Neuronal stem cell (in vitro differentiated cells): ENCODE measurements around the gene ARHGEF10L.
A peak's percentile ranks its signal among the peaks of the same experiment; 100 is the strongest.

Source experiments
- DNase-seq: peaks from one replicate; pipeline ENCODE4 v3.0.0-alpha.2; 2013; ENCODE audit warnings: low spot score
- H2AFZ ChIP-seq: one replicate; pipeline ENCODE4 v1.6.1; 2013; ENCODE audit warnings: mild to moderate bottlenecking, low read length, inconsistent platforms
- H2AK5ac ChIP-seq: 2 replicates; pipeline ENCODE4 v1.6.1; 2013; ENCODE audit warnings: low read depth, mild to moderate bottlenecking, inconsistent platforms, low read length, moderate library complexity, mixed read lengths
- H2BK120ac ChIP-seq: 2 replicates; pipeline ENCODE4 v1.6.1; 2013; ENCODE audit warnings: low read depth, mild to moderate bottlenecking, inconsistent platforms, low read length, moderate library complexity, mixed read lengths
- H2BK12ac ChIP-seq: one replicate; pipeline ENCODE4 v1.6.1; 2013; ENCODE audit warnings: low read length, inconsistent platforms
- H2BK15ac ChIP-seq: 2 replicates; pipeline ENCODE4 v1.6.1; 2013; ENCODE audit warnings: mild to moderate bottlenecking, low read length, inconsistent platforms, mixed read lengths
- H2BK5ac ChIP-seq: one replicate; pipeline ENCODE4 v1.6.1; 2013; ENCODE audit warnings: inconsistent platforms, mild to moderate bottlenecking, low read length, moderate library complexity
- H3K14ac ChIP-seq: one replicate; pipeline ENCODE4 v1.6.1; 2013; ENCODE audit warnings: low read length, inconsistent platforms
- H3K18ac ChIP-seq: 2 replicates; pipeline ENCODE4 v1.6.1; 2013; ENCODE audit warnings: low read length, inconsistent platforms
- H3K23ac ChIP-seq: 2 replicates; pipeline ENCODE4 v1.6.1; 2013; ENCODE audit warnings: low read depth, mild to moderate bottlenecking, mixed read lengths, low read length, inconsistent platforms; ENCODE audit not compliant: poor library complexity
- H3K27ac ChIP-seq: replicated peaks from 3 replicates; pipeline ENCODE4 v1.5.1; 2013; ENCODE audit warnings: low read length, inconsistent platforms
- H3K27me3 ChIP-seq, 3 experiments: 2 replicates each; pipeline ENCODE4 v1.6.1; 2013; ENCODE audit warnings: low read length in 3 of 3, mild to moderate bottlenecking in 2 of 3, inconsistent platforms in 1 of 3, low read depth in 1 of 3, mixed read lengths in 1 of 3, moderate library complexity in 1 of 3; ENCODE audit not compliant: control insufficient read depth in 3 of 3, insufficient read depth in 3 of 3
- H3K36me3 ChIP-seq, 2 donors: replicated peaks in 1 of 2; 2 replicates each; pipeline ENCODE4 v1.6.1; 2013; ENCODE audit warnings: low read length in 2 of 2; ENCODE audit not compliant: control insufficient read depth in 2 of 2, insufficient read depth in 2 of 2
- H3K4ac ChIP-seq: 2 replicates; pipeline ENCODE4 v1.6.1; 2013; ENCODE audit warnings: inconsistent platforms, mild to moderate bottlenecking, low read length, moderate library complexity
- H3K4me1 ChIP-seq, 2 donors: 1 replicate in 1 of 2; 2 replicates in 1 of 2; pipeline ENCODE4 v1.6.1; 2013; ENCODE audit warnings: low read length in 2 of 2, low read depth in 1 of 2; ENCODE audit not compliant: control insufficient read depth in 2 of 2, insufficient read depth in 1 of 2
- H3K4me2 ChIP-seq: one replicate; pipeline ENCODE4 v1.6.1; 2013; ENCODE audit warnings: mild to moderate bottlenecking, low read length, inconsistent platforms; ENCODE audit not compliant: insufficient read depth, poor library complexity, severe bottlenecking
- H3K4me3 ChIP-seq, 2 donors: 2 replicates each; pipeline ENCODE4 v1.5.1; 2013; ENCODE audit warnings: low read length in 2 of 2, mild to moderate bottlenecking in 2 of 2, inconsistent platforms in 1 of 2, moderate library complexity in 1 of 2
- H3K79me1 ChIP-seq: one replicate; pipeline ENCODE4 v1.6.1; 2013; ENCODE audit warnings: low read depth, mild to moderate bottlenecking, inconsistent platforms, low read length, moderate library complexity
- H3K9ac ChIP-seq: one replicate; pipeline ENCODE4 v1.6.1; 2013; ENCODE audit warnings: mild to moderate bottlenecking, low read depth, low read length, inconsistent platforms; ENCODE audit not compliant: poor library complexity
- H3K9me3 ChIP-seq, 2 donors: replicated peaks in 1 of 2; 2 replicates each; pipeline versions ENCODE3 to v1.6.1; 2013; ENCODE audit warnings: low read length in 2 of 2, mild to moderate bottlenecking in 2 of 2, inconsistent platforms in 1 of 2, low read depth in 1 of 2, mixed read lengths in 1 of 2, moderate library complexity in 1 of 2; ENCODE audit not compliant: control insufficient read depth in 2 of 2, insufficient read depth in 1 of 2
- H4K8ac ChIP-seq: one replicate; pipeline ENCODE4 v1.6.1; 2013; ENCODE audit warnings: low read depth, mild to moderate bottlenecking, inconsistent platforms, low read length, moderate library complexity
- H4K91ac ChIP-seq: one replicate; pipeline ENCODE4 v1.6.1; 2013; ENCODE audit warnings: low read length, low read depth, mild to moderate bottlenecking, inconsistent platforms; ENCODE audit not compliant: poor library complexity
- WGBS, 2 donors: extraction: QIAGEN DNeasy Blood & Tissue Kit; methylation state at CpG; one replicate each; pipeline ENCODE4 v1.1.7; 2013; ENCODE audit warnings: missing lambda C conversion rate in 2 of 2, mixed read lengths in 1 of 2; ENCODE audit not compliant: insufficient read length in 2 of 2, insufficient replicate concordance in 1 of 2; ENCODE audit errors: extremely low coverage in 2 of 2; 5-methylcytosine and 5-hydroxymethylcytosine counted together

Gene ARHGEF10L

DNA sequence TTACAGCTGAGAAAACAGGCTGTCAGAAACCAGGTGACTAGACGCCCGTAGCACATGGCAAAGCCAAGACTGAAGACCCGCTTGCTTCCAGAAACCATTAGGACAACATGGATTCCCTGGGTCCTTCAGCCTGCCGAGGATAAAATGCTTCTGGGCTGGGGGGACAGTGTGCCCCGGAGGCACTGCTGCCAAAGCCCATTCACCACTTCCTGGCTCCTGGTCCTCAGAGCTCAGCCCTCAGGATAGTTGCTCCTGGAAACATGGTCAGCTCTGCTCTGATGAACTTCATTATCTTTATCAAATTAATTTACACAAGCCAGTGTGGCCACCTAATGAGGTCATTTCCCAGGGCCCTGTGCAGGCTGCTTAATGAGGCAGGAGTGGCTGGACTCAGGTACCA is 174.5 kb downstream of the ARHGEF10L start:
- Histone ChIP-seq H2BK120ac (no peak overlapping the region), H3K4me1 (no peaks in the 10 kb centered on the region), H3K4ac (no peak overlapping the region), H3K4me2 (no peak overlapping the region), H3K36me3 (no peaks in the 10 kb centered on the region), H3K14ac (no peak overlapping the region), H3K9me3 (peaks cover 7 to 11% of the 10 kb centered on the region in 2 donors), H3K27ac (no peak overlapping the region), H4K8ac (peak overlapping the region; percentile 1), H3K4me3 (no peak overlapping the region), H3K9ac (no peak overlapping the region), H3K27me3 (peaks cover 0 to 25% (median 0%) of the 10 kb centered on the region in 3 experiments), H2AFZ (no peak overlapping the region), H2BK15ac (peak overlapping the region; percentile 26), H2BK12ac (no peak overlapping the region), H2BK5ac (no peak overlapping the region), H3K18ac (peak overlapping the region; percentile 71), H3K23ac (peak overlapping the region; percentile 26), H3K79me1 (no peaks in the 10 kb centered on the region), H4K91ac (no peak overlapping the region), H2AK5ac (no peak overlapping the region)
- no CpG with 5 or more reads among the region's 5 CpGs for WGBS, 2 donors
- no peak for DNase-seq

DNA sequence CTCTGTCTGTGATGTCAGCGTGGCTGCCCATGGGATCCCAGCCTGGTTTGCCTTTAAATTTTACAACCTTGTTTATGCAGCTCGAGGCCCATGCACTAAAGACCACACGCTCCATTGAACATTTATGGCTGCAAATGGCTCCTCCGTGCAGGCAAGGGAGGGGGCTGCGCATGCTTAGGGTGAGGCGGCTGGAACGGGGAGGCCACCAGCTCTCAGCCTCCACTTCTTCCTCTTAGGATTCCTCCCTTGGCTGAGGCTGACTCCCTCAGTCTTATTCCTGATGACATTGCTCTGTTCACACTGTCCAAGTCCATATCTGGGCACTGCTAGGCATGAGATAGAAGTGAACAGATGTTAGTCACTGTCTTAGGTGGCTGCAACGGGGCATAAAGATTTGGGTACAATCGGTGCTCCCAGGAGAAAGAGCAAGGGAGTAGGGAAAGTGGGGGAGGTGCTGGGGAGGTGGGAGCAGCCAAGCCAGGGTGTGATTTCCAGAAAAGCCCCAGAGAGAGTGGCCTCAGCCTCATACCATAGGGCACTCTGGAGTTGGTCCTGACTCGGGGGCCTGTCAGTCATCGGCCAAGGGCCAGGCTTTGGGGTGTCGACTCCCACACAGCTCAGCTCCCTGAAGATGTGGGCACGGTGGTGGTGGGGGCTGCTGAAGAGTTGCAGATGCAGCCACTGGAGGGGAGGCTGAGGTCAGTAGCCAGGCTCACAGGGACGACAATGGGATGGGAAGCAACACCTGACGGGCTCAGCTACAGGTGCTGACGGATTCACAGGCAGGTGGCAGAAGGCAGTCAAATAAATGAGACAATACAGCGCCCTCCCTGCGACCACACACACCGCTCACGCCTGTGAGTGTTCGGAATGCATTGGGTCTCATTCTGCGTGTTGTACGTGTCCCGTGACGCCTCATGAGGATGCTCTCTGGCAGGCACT is 178.4 kb downstream of the ARHGEF10L start:
- no peak overlapping the region for H4K8ac ChIP-seq
- no peaks in the 10 kb centered on the region for H3K79me1 ChIP-seq
- no peaks in the 10 kb centered on the region for H3K9me3 ChIP-seq
- no peaks in the 10 kb centered on the region for H3K36me3 ChIP-seq
- no peak overlapping the region for H4K91ac ChIP-seq
- no peak overlapping the region for H2BK15ac ChIP-seq
- no peak overlapping the region for H3K14ac ChIP-seq
- no peak overlapping the region for H3K9ac ChIP-seq
- H2AK5ac ChIP-seq: no peak overlapping the region
- peaks cover 0 to 27% (median 0%) of the 10 kb centered on the region in 3 experiments for H3K27me3 ChIP-seq
- H2AFZ ChIP-seq: peak overlapping the region; percentile 55
- no peak overlapping the region for H3K27ac ChIP-seq
- no peaks in the 10 kb centered on the region for H3K4me1 ChIP-seq
- no peak overlapping the region for H3K23ac ChIP-seq
- H2BK12ac ChIP-seq: no peak overlapping the region
- H2BK120ac ChIP-seq: no peak overlapping the region
- no peak overlapping the region for H3K4ac ChIP-seq
- H2BK5ac ChIP-seq: no peak overlapping the region
- no peak overlapping the region for H3K4me3 ChIP-seq
- no CpG with 5 or more reads among the region's 25 CpGs for WGBS, 2 donors
- no peak for DNase-seq
- H3K4me2 ChIP-seq: no peak overlapping the region
- H3K18ac ChIP-seq: no peak overlapping the region

DNA sequence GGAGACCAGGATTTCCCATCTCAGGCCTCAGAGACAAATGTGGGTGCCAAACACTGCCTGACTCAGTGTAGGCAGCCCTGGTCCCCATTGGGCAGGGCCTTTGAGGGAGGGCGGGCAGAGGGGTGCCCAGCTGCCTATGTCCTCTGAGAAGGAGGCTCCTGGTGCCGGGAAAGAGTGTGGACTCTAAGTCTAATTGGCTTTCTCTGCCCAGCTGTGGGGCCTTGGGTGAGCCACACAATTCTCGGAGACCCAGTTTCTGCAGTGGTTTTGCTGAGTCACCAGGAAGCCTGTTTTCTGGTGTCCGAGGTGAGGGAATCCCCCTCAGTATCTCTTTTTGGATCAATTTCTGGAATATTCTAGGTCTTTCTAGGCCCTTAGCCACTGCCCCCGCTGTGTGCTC is 180.4 kb downstream of the ARHGEF10L start:
- no peak for DNase-seq
- Histone ChIP-seq H3K23ac (no peak overlapping the region), H3K4me1 (peaks cover 0 to 2% of the 10 kb centered on the region in 2 donors), H4K91ac (no peak overlapping the region), H2AFZ (no peak overlapping the region), H3K4me2 (no peak overlapping the region), H2BK12ac (no peak overlapping the region), H2BK5ac (no peak overlapping the region), H3K79me1 (no peaks in the 10 kb centered on the region), H3K18ac (no peak overlapping the region), H3K9me3 (no peaks in the 10 kb centered on the region), H3K27me3 (peaks cover 0 to 20% (median 0%) of the 10 kb centered on the region in 3 experiments), H2AK5ac (no peak overlapping the region), H3K9ac (no peak overlapping the region), H2BK15ac (peak overlapping the region; percentile 52), H3K27ac (no peak overlapping the region), H3K4me3 (no peak overlapping the region), H3K14ac (no peak overlapping the region), H4K8ac (no peak overlapping the region), H3K4ac (no peak overlapping the region), H3K36me3 (no peaks in the 10 kb centered on the region), H2BK120ac (no peak overlapping the region)
- WGBS, 2 donors: no CpG with 5 or more reads among the region's 5 CpGs

DNA sequence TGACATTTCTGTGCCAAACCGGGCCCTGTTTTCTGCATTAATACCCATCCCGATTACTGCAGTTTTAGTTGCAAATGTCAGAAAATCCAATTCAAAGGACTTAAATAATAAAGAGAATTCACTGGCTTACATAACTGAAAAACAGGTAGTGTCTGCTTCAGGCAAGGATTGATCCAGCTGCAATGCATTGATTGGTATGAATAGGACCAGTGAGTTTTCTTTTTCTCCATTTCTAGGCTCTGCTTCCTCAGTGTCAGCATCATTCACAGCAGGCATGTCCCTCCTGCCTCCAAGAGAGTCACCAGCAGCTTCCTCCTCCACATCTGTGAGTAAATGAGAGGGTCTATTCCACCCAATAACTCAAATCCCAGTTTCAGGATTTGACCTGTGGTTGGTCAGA is 181.9 kb downstream of the ARHGEF10L start:
- Histone ChIP-seq H2BK120ac (no peak overlapping the region), H2AFZ (no peak overlapping the region), H3K4me3 (no peak overlapping the region), H3K9me3 (no peaks in the 10 kb centered on the region), H3K14ac (no peak overlapping the region), H3K9ac (no peak overlapping the region), H3K18ac (no peak overlapping the region), H3K4ac (no peak overlapping the region), H2BK15ac (no peak overlapping the region), H2BK12ac (no peak overlapping the region), H3K4me2 (no peak overlapping the region), H2AK5ac (no peak overlapping the region), H3K79me1 (no peaks in the 10 kb centered on the region), H4K91ac (no peak overlapping the region), H3K27me3 (peaks cover 0 to 12% (median 0%) of the 10 kb centered on the region in 3 experiments), H2BK5ac (no peak overlapping the region), H4K8ac (no peak overlapping the region), H3K27ac (no peak overlapping the region), H3K36me3 (no peaks in the 10 kb centered on the region), H3K23ac (no peak overlapping the region), H3K4me1 (peaks cover 0 to 2% of the 10 kb centered on the region in 2 donors)
- WGBS, 2 donors: no CpG with 5 or more reads among the region's 2 CpGs
- DNase-seq: no peak
